Glutamatergic neuron (in vitro differentiated cells): ENCODE results near the gene PLIN1. TPM values are rescaled to one million over a fixed set of nuclear protein-coding genes. Genes with fewer than 3 reads are reported as not detected.

Source experiments
- DNase-seq: peaks from one replicate; pipeline ENCODE4 v3.0.0; 2022
- H3K27ac Mint-ChIP-seq: one replicate; pipeline ENCODE4 v1.8.0; 2020; ENCODE audit warnings: mild to moderate bottlenecking, mixed read lengths, inconsistent platforms; ENCODE audit not compliant: unreplicated experiment
- H3K27me3 Mint-ChIP-seq: one replicate; pipeline ENCODE4 v1.8.0; 2020; ENCODE audit warnings: mild to moderate bottlenecking, moderate library complexity, mixed read lengths, inconsistent platforms; ENCODE audit not compliant: unreplicated experiment
- H3K36me3 Mint-ChIP-seq: one replicate; pipeline ENCODE4 v1.8.0; 2020; ENCODE audit warnings: mild to moderate bottlenecking, mixed read lengths, inconsistent platforms; ENCODE audit not compliant: unreplicated experiment
- H3K4me1 Mint-ChIP-seq: one replicate; pipeline ENCODE4 v1.8.0; 2020; ENCODE audit warnings: mild to moderate bottlenecking, low read depth, mixed read lengths, inconsistent platforms; ENCODE audit not compliant: unreplicated experiment
- H3K4me3 Mint-ChIP-seq: one replicate; pipeline ENCODE4 v1.8.0; 2020; ENCODE audit warnings: mild to moderate bottlenecking, mixed read lengths, inconsistent platforms; ENCODE audit not compliant: unreplicated experiment
- H3K9me3 Mint-ChIP-seq: one replicate; pipeline ENCODE4 v1.8.0; 2020; ENCODE audit warnings: mild to moderate bottlenecking, moderate library complexity, mixed read lengths, inconsistent platforms; ENCODE audit not compliant: unreplicated experiment
- total RNA-seq: library from RNA; stranded (reverse); fragmentation: NEBNext Ultra II Directional; extraction: Animal tissue kit (Norgen Biotek cat#: 25700); gene quantifications from one replicate; pipeline ENCODE4 v1.2.1, GENCODE V29; 2021; ENCODE audit not compliant: unreplicated experiment
- TF ChIP-seq, protein P1 (sequence below): fragments of 200-600 bp; sonication (generic); IDR thresholded peaks from one replicate; pipeline ENCODE4 v1.5.0; 2021; ENCODE audit not compliant: partially characterized antibody, unreplicated experiment

PLIN1 gene
- total RNA-seq, 1 donor from 2014 or later, result not detected

DNA sequence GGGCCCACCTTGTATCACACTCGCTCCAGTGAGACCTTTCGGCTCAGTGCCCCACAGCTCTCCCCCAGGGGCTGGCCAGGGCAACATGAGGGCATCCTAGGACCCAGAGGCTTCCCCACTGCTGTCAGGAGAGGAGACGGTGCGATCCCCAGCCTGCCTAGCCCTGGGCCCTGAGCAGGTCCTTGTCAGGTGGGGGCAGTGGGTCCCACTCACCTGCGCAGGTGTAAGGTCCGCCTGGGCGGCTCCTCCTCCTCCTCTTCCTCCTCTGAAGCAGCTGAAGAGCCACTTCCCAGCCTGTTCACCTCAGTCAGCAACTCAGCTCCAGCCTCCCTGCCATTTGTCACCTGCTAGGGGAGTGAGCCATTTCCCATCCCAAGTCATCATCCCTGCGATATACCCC, 33.5 kb downstream of the PLIN1 start:
- Mint-ChIP-seq H3K27me3 (peaks cover 7% of the 10 kb centered on the region), H3K27ac (no peak overlapping the region), H3K9me3 (peaks cover 2% of the 10 kb centered on the region), H3K4me3 (no peak overlapping the region), H3K4me1 (no peaks in the 10 kb centered on the region), H3K36me3 (no peaks in the 10 kb centered on the region)
- no peak for DNase-seq
- TF ChIP-seq, protein P1, sequence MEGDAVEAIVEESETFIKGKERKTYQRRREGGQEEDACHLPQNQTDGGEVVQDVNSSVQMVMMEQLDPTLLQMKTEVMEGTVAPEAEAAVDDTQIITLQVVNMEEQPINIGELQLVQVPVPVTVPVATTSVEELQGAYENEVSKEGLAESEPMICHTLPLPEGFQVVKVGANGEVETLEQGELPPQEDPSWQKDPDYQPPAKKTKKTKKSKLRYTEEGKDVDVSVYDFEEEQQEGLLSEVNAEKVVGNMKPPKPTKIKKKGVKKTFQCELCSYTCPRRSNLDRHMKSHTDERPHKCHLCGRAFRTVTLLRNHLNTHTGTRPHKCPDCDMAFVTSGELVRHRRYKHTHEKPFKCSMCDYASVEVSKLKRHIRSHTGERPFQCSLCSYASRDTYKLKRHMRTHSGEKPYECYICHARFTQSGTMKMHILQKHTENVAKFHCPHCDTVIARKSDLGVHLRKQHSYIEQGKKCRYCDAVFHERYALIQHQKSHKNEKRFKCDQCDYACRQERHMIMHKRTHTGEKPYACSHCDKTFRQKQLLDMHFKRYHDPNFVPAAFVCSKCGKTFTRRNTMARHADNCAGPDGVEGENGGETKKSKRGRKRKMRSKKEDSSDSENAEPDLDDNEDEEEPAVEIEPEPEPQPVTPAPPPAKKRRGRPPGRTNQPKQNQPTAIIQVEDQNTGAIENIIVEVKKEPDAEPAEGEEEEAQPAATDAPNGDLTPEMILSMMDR, result no peak

DNA sequence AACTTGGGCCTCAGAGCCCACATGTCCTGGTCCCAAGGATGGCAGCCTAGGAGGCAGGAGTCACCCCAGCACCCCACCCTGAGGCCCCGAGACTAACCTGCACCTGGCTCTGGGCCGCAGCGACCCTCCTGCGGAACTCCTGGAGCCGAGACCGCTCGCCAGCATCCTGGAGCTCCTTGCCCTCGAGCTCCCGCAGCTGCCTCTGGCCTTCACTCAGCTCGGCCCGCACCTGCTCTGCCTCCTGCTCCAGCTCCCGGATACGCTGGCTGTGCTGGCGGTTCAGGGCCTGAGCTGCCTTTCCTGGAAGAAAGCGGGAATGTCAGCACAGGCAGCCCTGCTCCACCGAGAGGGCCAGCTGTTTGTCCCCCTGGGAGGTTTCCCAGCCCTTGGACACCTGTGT, 37.1 kb downstream of the PLIN1 start:
- TF ChIP-seq, protein P1, result no peak
- Mint-ChIP-seq H3K27ac (no peak overlapping the region), H3K4me1 (no peaks in the 10 kb centered on the region), H3K27me3 (peaks cover 4% of the 10 kb centered on the region), H3K4me3 (no peak overlapping the region), H3K36me3 (peaks cover 4% of the 10 kb centered on the region), H3K9me3 (peaks cover 2% of the 10 kb centered on the region)
- no peak for DNase-seq

DNA sequence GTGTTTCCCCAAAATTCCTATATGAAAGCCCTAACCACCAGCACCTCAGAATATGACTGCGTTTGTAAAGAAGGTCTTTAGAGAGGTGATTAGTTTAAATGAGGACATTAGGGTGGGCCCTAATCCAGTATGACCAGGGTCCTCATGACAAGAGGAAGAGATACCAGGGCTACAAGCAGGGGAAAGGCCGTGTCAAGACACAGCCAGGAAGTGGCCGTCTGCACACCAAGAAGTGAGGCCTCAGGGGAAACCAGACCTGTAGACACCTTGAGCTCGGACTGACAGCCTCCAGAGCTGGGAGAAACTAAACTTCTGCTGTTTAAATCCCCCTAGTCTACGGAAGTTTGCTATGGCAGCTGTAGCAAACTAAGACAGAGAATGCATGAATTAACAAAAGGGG, 38.1 kb downstream of the PLIN1 start:
- Mint-ChIP-seq H3K36me3 (peaks cover 4% of the 10 kb centered on the region), H3K4me3 (no peak overlapping the region), H3K27me3 (peaks cover 4% of the 10 kb centered on the region), H3K27ac (no peak overlapping the region), H3K9me3 (peaks cover 2% of the 10 kb centered on the region), H3K4me1 (no peaks in the 10 kb centered on the region)
- TF ChIP-seq, protein P1, result no peak
- DNase-seq, result no peak

DNA sequence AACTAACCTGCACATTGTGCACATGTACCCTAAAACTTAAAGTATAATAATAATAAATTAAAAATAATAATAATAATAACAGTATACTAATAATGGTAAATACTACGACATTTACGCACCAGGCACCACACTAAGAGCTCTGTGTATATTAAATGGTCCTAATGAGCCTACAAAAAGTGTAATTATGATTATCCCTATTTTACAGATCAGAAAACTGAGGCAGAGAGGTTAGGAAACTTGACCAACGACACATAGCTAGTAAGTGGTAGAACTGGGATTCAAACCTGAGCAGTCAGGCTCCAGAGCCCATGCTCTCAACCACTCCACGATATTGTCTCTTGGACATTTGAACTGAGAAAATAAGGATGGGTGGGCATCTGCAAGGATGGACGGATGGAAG, 38.9 kb downstream of the PLIN1 start:
- Mint-ChIP-seq H3K36me3 (peaks cover 7% of the 10 kb centered on the region), H3K4me1 (no peaks in the 10 kb centered on the region), H3K27ac (no peak overlapping the region), H3K4me3 (no peak overlapping the region), H3K27me3 (peaks cover 2% of the 10 kb centered on the region), H3K9me3 (peaks cover 2% of the 10 kb centered on the region)
- DNase-seq, result no peak
- TF ChIP-seq, protein P1, result no peak

DNA sequence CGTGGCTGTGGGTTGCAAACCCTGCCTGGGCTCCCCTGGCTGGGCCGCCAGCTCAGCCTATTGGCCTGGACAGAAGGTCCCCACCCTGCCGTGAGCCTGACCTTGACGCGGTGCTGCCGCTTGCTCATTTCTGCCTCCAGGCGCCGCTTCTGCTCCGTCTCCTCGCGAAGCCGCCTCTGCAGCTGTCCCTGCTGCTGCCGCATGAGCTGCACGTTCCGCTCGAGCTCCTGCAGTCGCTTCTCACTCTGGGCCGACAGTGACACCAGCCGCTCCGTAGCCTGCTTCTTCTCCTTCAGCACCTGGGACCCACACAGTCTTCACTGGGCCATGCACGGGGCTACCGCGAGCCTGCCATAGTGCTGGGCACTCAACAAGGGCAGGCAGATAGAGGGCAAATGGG, 45.6 kb downstream of the PLIN1 start:
- H3K9me3 Mint-ChIP-seq, result no peaks in the 10 kb centered on the region

More for the DNA sequence above, 45.6 kb downstream of the PLIN1 start:
- Mint-ChIP-seq H3K4me3 (no peak overlapping the region), H3K27ac (no peak overlapping the region), H3K36me3 (peaks cover 18% of the 10 kb centered on the region), H3K4me1 (no peaks in the 10 kb centered on the region), H3K27me3 (peaks cover 4% of the 10 kb centered on the region)
- no peak for DNase-seq
- TF ChIP-seq, protein P1, result no peak
